DND-41 (cell line): ENCODE data around the gene SNAP29.

Experiments
- ATAC-seq: fragments of 200-7000 bp; cut with Tn5 transposase; 3 replicates; pipeline ENCODE4 v1.9.1; 2021; ENCODE audit warnings: low read depth; ENCODE audit not compliant: insufficient read depth
- DNase-seq: peaks from one replicate; pipeline ENCODE4 v3.0.0-alpha.2; 2020
- H2AFZ ChIP-seq: 2 replicates; pipeline ENCODE4 v1.6.0; 2012; ENCODE audit warnings: low read depth, low read length
- H3K27ac ChIP-seq: 2 replicates; pipeline ENCODE4 v1.5.1; 2012; ENCODE audit warnings: low read length, inconsistent platforms
- H3K27me3 ChIP-seq: fragments of 200-600 bp; sonication (generic); 2 replicates; pipeline ENCODE4 v1.6.0; 2012; ENCODE audit warnings: low read length, mild to moderate bottlenecking, inconsistent platforms; ENCODE audit not compliant: insufficient read depth, poor library complexity
- H3K36me3 ChIP-seq: 2 replicates; pipeline ENCODE4 v1.5.1; 2012; ENCODE audit warnings: low read length, inconsistent platforms; ENCODE audit not compliant: insufficient read depth
- H3K4me1 ChIP-seq: 2 replicates; pipeline ENCODE4 v1.5.1; 2012; ENCODE audit warnings: mild to moderate bottlenecking, low read length; ENCODE audit not compliant: insufficient read depth
- H3K4me2 ChIP-seq: 2 replicates; pipeline ENCODE4 v1.6.0; 2012; ENCODE audit warnings: mild to moderate bottlenecking, moderate library complexity, low read length, inconsistent platforms; ENCODE audit not compliant: insufficient read depth
- H3K4me3 ChIP-seq, 2 experiments: fragments of 200-600 bp in 1 of 2; shearing (Covaris generic) in 1 of 2; 2 replicates each; pipeline ENCODE4 v1.5.1; 2012 to 2016; ENCODE audit warnings: inconsistent platforms in 2 of 2, low read length in 2 of 2, mild to moderate bottlenecking in 2 of 2, low read depth in 1 of 2, moderate library complexity in 1 of 2
- H3K79me2 ChIP-seq: 2 replicates; pipeline ENCODE4 v1.6.0; 2012; ENCODE audit warnings: low read length, inconsistent platforms; ENCODE audit not compliant: insufficient read depth
- H3K9ac ChIP-seq: 2 replicates; pipeline ENCODE4 v1.6.0; 2012; ENCODE audit warnings: low read depth, mild to moderate bottlenecking, inconsistent platforms, low read length, moderate library complexity
- H3K9me3 ChIP-seq: 2 replicates; pipeline ENCODE4 v1.5.1; 2012; ENCODE audit warnings: low read length, moderate library complexity, mild to moderate bottlenecking, inconsistent platforms; ENCODE audit not compliant: insufficient read depth, severe bottlenecking
- H4K20me1 ChIP-seq: 2 replicates; pipeline ENCODE4 v1.6.0; 2012; ENCODE audit warnings: low read length; ENCODE audit not compliant: insufficient read depth
- EZH2 ChIP-seq: IDR thresholded peaks from 3 replicates; pipeline ENCODE4 v1.6.1; 2012; ENCODE audit warnings: borderline replicate concordance, low read depth, mild to moderate bottlenecking, moderate library complexity, low read length, inconsistent platforms; ENCODE audit not compliant: severe bottlenecking
- TF ChIP-seq, protein P1 (sequence below): IDR thresholded peaks from 2 replicates; pipeline ENCODE4 v1.5.1; 2012; ENCODE audit warnings: borderline replicate concordance, low read length, moderate library complexity, mild to moderate bottlenecking; ENCODE audit not compliant: poor library complexity, severe bottlenecking; ENCODE audit errors: extremely low read depth

SNAP29 gene

GRCh38 chr22:20814221-20814808, 44.5 kb upstream of the SNAP29 start:
- Histone ChIP-seq H2AFZ (no peak overlapping the region), H3K27me3 (no peaks in the 10 kb centered on the region), H4K20me1 (no peaks in the 10 kb centered on the region), H3K27ac (no peak overlapping the region), H3K4me1 (no peaks in the 10 kb centered on the region), H3K9me3 (no peaks in the 10 kb centered on the region), H3K36me3 (peaks cover 88% of the 10 kb centered on the region), H3K9ac (no peak overlapping the region), H3K79me2 (no peaks in the 10 kb centered on the region), H3K4me3 (no peak overlapping the region), H3K4me2 (no peak overlapping the region)
- no peak for ATAC-seq
- no peak for TF ChIP-seq EZH2
- TF ChIP-seq, protein P1, sequence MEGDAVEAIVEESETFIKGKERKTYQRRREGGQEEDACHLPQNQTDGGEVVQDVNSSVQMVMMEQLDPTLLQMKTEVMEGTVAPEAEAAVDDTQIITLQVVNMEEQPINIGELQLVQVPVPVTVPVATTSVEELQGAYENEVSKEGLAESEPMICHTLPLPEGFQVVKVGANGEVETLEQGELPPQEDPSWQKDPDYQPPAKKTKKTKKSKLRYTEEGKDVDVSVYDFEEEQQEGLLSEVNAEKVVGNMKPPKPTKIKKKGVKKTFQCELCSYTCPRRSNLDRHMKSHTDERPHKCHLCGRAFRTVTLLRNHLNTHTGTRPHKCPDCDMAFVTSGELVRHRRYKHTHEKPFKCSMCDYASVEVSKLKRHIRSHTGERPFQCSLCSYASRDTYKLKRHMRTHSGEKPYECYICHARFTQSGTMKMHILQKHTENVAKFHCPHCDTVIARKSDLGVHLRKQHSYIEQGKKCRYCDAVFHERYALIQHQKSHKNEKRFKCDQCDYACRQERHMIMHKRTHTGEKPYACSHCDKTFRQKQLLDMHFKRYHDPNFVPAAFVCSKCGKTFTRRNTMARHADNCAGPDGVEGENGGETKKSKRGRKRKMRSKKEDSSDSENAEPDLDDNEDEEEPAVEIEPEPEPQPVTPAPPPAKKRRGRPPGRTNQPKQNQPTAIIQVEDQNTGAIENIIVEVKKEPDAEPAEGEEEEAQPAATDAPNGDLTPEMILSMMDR, result no peak
- no peak for DNase-seq

DNA sequence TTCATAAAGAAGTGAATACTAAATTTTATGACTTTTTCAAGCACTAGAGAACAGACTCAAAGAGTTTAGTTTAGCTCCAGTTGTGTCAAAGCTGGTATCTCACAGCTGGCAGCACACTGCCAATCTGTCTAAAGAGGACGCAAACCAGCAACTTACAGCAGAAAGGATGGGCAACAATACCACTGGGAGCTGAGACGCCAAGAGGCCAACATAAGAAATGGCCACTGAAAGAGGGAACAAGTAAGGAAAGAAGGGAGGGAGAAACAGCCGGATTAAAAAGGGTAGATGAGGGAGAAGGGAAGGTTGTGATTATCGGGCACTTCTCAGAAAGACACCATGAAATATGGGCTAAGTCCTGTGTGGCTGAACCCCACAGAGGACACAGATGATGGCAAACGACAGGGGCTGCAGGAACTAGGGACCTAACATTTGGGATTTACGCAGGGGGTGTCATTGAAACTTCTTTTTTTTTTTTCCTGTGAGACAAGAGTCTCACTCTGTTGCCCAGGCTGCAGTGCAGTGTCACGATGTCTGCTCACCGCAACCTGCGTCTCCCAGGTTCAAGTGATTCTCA, 43.2 kb upstream of the SNAP29 start:
- no peaks in the 10 kb centered on the region for H3K4me1 ChIP-seq
- no peaks in the 10 kb centered on the region for H3K9me3 ChIP-seq
- no peak overlapping the region for H3K4me3 ChIP-seq
- H3K36me3 ChIP-seq, result peaks cover 88% of the 10 kb centered on the region
- H4K20me1 ChIP-seq, result no peaks in the 10 kb centered on the region
- H2AFZ ChIP-seq, result no peak overlapping the region
- H3K9ac ChIP-seq, result no peak overlapping the region
- no peaks in the 10 kb centered on the region for H3K79me2 ChIP-seq
- ATAC-seq, result no peak
- H3K4me2 ChIP-seq, result no peak overlapping the region
- no peaks in the 10 kb centered on the region for H3K27me3 ChIP-seq
- DNase-seq, result no peak
- TF ChIP-seq, protein P1, result no peak
- TF ChIP-seq EZH2, result no peak
- no peak overlapping the region for H3K27ac ChIP-seq

DNA sequence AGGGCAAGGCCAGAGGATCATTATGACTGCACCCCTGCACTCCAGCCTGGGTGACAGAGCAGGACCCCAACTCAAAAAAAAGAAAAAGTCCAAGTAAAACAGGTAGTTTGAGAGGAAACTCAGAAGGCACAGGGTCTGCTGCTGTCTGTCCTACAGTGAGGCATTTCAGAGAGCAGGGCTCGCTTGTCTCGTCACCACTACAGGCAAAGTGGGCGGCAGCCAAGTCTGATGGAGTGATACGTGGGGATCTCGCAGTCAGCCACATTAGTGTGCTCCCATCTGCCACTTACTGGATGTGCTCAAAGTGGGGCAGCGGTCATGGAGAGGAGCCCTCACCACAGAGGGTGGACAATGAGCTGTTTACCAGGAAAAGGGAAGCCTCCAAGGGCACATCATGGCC, 42.2 kb upstream of the SNAP29 start:
- no peak overlapping the region for H2AFZ ChIP-seq

More for the DNA sequence above, 42.2 kb upstream of the SNAP29 start:
- ATAC-seq (no peak), DNase-seq (no peak)
- Histone ChIP-seq H3K27me3 (no peaks in the 10 kb centered on the region), H3K9ac (no peak overlapping the region), H3K79me2 (no peaks in the 10 kb centered on the region), H3K36me3 (peaks cover 82% of the 10 kb centered on the region), H3K4me2 (no peak overlapping the region), H3K27ac (no peak overlapping the region), H3K4me3 (no peak overlapping the region), H3K9me3 (no peaks in the 10 kb centered on the region), H3K4me1 (no peaks in the 10 kb centered on the region), H4K20me1 (no peaks in the 10 kb centered on the region)
- TF ChIP-seq EZH2, result no peak
- TF ChIP-seq, protein P1, result no peak
